GM18505 (cell line): Measurements from ENCODE around the gene SYNJ2.

Source experiments
- ATAC-seq: cut with Tn5 transposase; IDR thresholded peaks from one replicate; pipeline ENCODE4 v1.9.1; 2021; ENCODE audit not compliant: unreplicated experiment
- POLR2A ChIP-seq: IDR thresholded peaks from 4 replicates; pipeline ENCODE4 v1.6.1; 2011; ENCODE audit warnings: borderline replicate concordance; ENCODE audit not compliant: insufficient read depth, insufficient read length; ENCODE audit errors: extremely low read depth

SYNJ2 gene

DNA sequence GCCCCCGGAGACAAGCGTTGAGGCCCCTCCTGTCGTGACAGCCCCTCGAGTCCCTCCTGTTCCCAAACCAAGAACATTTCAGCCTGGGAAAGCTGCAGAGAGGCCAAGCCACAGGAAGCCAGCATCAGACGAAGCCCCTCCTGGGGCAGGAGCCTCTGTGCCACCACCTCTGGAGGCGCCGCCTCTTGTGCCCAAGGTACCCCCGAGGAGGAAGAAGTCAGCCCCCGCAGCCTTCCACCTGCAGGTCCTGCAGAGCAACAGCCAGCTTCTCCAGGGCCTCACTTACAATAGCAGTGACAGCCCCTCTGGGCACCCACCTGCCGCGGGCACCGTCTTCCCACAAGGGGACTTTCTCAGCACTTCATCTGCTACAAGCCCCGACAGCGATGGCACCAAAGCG is 114.0 kb downstream of the SYNJ2 start:
- ATAC-seq: no peak
- no peak for TF ChIP-seq POLR2A

DNA sequence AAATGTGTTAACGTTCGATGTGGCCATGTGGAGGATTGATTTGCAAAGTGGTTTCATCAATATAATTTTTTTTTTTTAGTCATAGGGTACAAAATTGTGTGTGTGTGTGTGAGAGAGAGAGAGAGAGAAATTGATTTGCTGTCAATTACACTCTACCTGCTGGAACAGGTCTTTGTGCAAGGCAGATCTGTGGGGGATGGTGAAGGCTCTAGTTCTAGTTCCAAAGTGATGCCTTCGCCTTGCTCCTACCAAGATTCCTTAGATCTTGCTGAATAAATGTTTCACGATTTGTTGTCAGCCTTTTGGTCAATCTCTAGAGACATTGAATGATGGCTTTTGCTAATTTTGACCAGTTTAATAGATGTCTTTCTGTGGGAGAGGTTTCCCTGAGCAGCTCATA is 121.6 kb downstream of the SYNJ2 start:
- ATAC-seq: no peak
- TF ChIP-seq POLR2A: no peak

- ATAC-seq: no peak
- no peak for TF ChIP-seq POLR2A
These were observed 123.0 kb downstream of the SYNJ2 start for GRCh38 chr6:158104696-158105095.

DNA sequence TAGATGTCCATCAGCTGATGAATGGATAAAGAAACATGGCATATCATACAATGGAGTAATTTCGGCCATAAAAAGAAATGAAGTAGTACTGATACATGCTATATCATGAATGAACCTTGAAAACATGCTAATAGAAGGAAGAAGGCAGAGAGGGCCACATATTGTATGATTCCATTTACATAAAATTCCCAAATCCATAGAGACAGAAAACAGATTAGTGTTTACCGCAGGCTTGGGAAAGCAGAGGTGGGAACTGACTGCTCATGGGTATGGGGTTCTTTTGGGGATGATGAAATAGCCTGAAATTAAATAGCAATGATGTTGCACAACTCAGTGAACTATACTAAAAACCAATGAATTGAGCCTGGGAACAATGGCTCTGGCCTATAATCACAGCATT is 128.1 kb downstream of the SYNJ2 start:
- no peak for ATAC-seq
- TF ChIP-seq POLR2A: no peak

- ATAC-seq: no peak
- no peak for TF ChIP-seq POLR2A
These were observed 129.3 kb downstream of the SYNJ2 start for GRCh38 chr6:158110986-158111385.

DNA sequence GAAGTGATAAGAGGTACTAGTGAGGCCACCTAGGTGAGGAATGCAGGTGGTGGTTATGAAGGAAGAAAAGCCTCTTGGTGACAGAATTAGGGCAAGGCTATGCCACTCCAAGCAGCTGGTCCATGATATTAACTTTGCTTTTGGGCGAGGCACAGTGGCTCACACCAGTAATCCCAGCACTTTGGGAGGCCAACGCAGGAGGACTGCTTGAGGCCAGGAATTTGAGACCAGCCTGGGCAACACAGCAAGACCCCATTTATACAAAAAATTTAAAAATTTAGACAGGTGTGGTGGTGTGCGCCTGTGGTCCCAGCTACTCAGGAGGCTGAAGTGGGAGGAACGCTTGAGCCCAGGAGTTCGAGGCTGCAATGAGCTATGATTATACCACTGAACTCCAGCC is 130.3 kb downstream of the SYNJ2 start:
- no peak for ATAC-seq
- no peak for TF ChIP-seq POLR2A

- TF ChIP-seq POLR2A: no peak
- no peak for ATAC-seq
These were observed 132.1 kb downstream of the SYNJ2 start for GRCh38 chr6:158113802-158114201.

DNA sequence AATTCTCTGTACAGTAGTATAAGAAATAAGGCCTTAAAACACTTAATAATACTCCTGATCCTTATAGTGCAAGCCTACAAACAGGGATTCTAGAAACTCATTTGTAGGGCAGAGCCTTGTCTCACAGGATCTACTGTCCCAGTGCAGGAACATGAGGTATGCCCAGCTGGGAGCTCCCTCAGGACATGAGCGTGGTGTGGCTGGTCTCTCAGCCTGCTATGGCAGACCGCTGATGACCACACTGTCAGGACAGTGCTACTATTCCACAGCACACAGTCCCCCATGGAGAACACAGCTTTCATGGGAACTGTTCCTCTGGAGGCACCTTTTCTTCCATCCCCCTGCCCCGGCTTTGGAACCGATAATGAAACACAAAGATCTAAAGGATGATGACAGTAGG is 133.4 kb downstream of the SYNJ2 start:
- ATAC-seq: no peak
- TF ChIP-seq POLR2A: no peak

DNA sequence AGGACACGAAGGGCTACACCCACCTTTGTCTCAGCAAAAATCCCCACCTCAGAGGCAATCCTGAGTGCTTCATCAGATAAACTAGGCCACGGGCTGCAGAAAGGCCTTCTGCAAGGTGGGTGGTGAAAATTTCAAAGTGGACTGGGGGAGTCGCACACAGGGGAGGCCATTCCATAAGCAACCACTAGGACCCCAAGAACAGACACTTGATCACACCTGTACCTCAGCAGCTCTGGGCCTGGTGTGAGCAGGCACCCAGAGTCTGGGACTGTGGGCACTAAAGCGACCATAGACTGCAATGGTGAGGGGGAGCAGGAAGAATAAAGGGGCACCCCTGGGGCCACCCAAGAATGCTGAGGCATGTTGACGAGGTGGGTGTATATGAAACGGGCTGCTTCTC is 133.8 kb downstream of the SYNJ2 start:
- ATAC-seq: no peak
- no peak for TF ChIP-seq POLR2A

DNA sequence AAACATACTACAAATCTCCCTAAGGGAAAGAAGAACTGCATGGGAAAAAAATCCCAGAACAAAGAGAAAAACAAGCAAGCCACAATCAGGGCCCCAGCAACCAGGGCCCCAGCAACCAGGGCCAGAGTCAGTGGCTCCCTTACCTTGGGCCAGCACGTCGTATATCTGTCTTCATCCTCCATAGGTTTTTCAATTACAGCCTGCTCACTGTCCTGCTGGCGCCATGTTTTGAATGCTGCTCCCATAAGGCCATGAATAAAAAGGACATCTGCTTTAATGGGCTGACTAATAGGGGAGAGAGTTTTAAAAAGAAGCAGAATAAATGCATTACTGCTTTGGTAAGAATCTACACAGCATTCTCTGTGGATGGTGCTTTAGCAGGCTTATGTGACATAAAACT is 137.2 kb downstream of the SYNJ2 start:
- ATAC-seq: no peak
- TF ChIP-seq POLR2A: no peak

GRCh38 chr6:158121335-158121734 is 139.7 kb downstream of the SYNJ2 start:
- TF ChIP-seq POLR2A: no peak
- ATAC-seq: no peak

- no peak for ATAC-seq
- no peak for TF ChIP-seq POLR2A
These were observed 140.4 kb downstream of the SYNJ2 start for GRCh38 chr6:158122048-158122447.

DNA sequence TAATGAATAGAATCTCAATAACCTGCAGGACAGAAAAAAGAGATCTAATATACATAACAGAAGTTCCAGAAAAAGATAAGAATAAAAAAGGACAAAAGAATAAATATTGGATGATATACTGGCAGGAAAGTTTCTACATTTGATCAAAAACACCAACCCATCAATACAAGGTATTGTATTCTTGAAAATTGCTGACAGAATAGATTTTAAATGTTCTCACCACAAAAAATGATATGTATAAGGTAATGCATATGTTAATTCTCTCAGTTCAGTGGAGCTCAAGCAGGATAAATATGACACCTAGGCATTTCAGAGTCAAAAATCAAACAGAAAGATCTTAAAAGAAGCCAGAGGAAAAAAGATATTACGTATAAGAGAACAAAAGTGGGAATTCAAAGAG is 142.6 kb downstream of the SYNJ2 start:
- ATAC-seq: no peak
- no peak for TF ChIP-seq POLR2A

DNA sequence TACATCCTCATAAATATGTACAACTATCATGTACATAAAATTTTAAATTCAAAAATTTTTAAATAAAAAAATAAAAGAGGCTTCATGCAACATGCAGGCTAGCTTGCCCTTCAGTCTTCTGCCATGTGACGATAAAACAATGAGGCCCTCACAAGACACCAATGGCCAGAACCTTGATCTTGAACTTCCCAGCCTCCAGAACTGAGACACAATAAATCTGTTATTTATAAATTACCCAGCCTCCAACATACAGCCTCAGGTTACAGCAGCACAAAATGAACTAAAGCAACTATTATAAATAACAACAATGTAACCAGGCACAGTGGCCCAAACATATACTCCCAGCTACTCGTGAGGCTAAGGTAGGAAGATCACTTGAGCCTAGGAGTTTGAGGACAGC is 143.6 kb downstream of the SYNJ2 start:
- no peak for TF ChIP-seq POLR2A
- ATAC-seq: no peak

GRCh38 chr6:158131926-158132325 is 150.3 kb downstream of the SYNJ2 start:
- no peak for ATAC-seq
- no peak for TF ChIP-seq POLR2A
